AG10803 (cell line): ENCODE measurements around the gene TTLL11.
A peak's percentile ranks its signal among the peaks of the same experiment; 100 is the strongest.

Experiments
- DNase-seq: peaks from one replicate; pipeline ENCODE4 v3.0.0; 2010; ENCODE audit warnings: low read depth
- H3K4me3 ChIP-seq: 2 replicates; pipeline ENCODE4 v1.5.1; 2011; ENCODE audit warnings: mild to moderate bottlenecking, low read length, control low read depth
- CTCF ChIP-seq: conservative IDR thresholded peaks from 2 replicates; pipeline ENCODE4 v1.5.1; 2011; ENCODE audit warnings: mild to moderate bottlenecking, low read length, control low read depth, inconsistent platforms

Gene TTLL11

GRCh38 chr9:121906074-121906870 is 186.8 kb downstream of the TTLL11 start:
- TF ChIP-seq CTCF: no peak
- DNase-seq: peak; percentile 95
- no peak overlapping the region for H3K4me3 ChIP-seq

- DNase-seq: peak; percentile 100
- no peak overlapping the region for H3K4me3 ChIP-seq
- no peak for TF ChIP-seq CTCF
These were observed 190.5 kb downstream of the TTLL11 start for GRCh38 chr9:121902461-121903135.

- DNase-seq: peak; percentile 55
- H3K4me3 ChIP-seq: no peak overlapping the region
- no peak for TF ChIP-seq CTCF
These were observed 191.5 kb downstream of the TTLL11 start for GRCh38 chr9:121901616-121902015.

GRCh38 chr9:121900163-121900562 is 192.9 kb downstream of the TTLL11 start:
- H3K4me3 ChIP-seq: no peak overlapping the region
- TF ChIP-seq CTCF: no peak
- DNase-seq: no peak

- TF ChIP-seq CTCF: no peak
- DNase-seq: no peak
- H3K4me3 ChIP-seq: no peak overlapping the region
These were observed 194.3 kb downstream of the TTLL11 start for GRCh38 chr9:121898856-121899255.

- TF ChIP-seq CTCF: no peak
- no peak for DNase-seq
- H3K4me3 ChIP-seq: no peak overlapping the region
These were observed 196.0 kb downstream of the TTLL11 start for GRCh38 chr9:121897140-121897539.

- TF ChIP-seq CTCF: no peak
- no peak overlapping the region for H3K4me3 ChIP-seq
- DNase-seq: no peak
These were observed 196.6 kb downstream of the TTLL11 start for GRCh38 chr9:121896545-121896943.
